Esophagus muscularis mucosa (tissue), 3 donors: Measurements from ENCODE around the gene SLC25A42.

Experiments used
- POLR2A ChIP-seq: fragments of 450-650 bp; IDR thresholded peaks from one replicate; pipeline ENCODE4 v1.6.1; 2017; ENCODE audit warnings: antibody characterized with exemption, moderate library complexity, mild to moderate bottlenecking, low read depth
- TF ChIP-seq, protein P1 (sequence below), 3 experiments: fragments of 200-600 bp in 2 of 3; fragments of 450-650 bp in 1 of 3; sonication (generic) in 2 of 3; IDR thresholded peaks; one replicate each; pipeline ENCODE4 v1.5.1; 2017 to 2019; ENCODE audit warnings: antibody characterized with exemption in 3 of 3, mild to moderate bottlenecking in 2 of 3, moderate library complexity in 1 of 3

DNA sequence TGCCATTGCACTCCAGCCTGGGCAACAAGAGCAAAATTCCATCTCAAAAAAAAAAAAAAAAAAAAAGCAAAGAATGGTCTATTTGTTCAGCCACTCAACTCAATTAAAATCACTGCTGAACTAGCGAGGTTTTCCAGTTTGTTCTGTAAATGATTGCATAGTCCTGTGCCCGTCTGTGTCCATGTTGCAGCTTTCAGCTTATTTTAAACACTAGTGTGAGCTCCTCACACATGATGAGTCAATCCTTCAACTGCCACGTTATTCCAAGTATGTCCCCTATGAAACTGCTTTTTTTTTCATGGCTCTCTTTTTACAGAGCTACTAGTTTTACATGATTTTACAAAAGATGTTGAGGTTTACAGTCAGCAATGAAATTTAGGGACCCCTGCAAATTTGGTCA lies 42.7 kb upstream of the SLC25A42 start:
- TF ChIP-seq, protein P1, sequence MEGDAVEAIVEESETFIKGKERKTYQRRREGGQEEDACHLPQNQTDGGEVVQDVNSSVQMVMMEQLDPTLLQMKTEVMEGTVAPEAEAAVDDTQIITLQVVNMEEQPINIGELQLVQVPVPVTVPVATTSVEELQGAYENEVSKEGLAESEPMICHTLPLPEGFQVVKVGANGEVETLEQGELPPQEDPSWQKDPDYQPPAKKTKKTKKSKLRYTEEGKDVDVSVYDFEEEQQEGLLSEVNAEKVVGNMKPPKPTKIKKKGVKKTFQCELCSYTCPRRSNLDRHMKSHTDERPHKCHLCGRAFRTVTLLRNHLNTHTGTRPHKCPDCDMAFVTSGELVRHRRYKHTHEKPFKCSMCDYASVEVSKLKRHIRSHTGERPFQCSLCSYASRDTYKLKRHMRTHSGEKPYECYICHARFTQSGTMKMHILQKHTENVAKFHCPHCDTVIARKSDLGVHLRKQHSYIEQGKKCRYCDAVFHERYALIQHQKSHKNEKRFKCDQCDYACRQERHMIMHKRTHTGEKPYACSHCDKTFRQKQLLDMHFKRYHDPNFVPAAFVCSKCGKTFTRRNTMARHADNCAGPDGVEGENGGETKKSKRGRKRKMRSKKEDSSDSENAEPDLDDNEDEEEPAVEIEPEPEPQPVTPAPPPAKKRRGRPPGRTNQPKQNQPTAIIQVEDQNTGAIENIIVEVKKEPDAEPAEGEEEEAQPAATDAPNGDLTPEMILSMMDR (IDR thresholded peaks at IDR 0.05) = no peak
- TF ChIP-seq POLR2A = no peak
